Measurements from ENCODE around the gene CHAF1B.
"Not testable (repeated sequence)": the region's sequence is repeated elsewhere in the genome, so short reads cannot be mapped to it uniquely, and the experiment has no call there.

Gene CHAF1B

GRCh38 chr21:36381841-36382589 is 3.2 kb upstream of the CHAF1B start (continued):
- no peak for TF ChIP-seq ATF2 (tag by site-specific recombination; IDR thresholded peaks at IDR 0.05; ENCODE audit: low read depth)

- H3K9me3 ChIP-seq (ENCODE audit: control insufficient read depth, insufficient read depth, low read depth, low read length); H3K27ac ChIP-seq (ENCODE audit: extremely low read depth, low read depth, low read length); CTCF ChIA-PET; H3K4me1 ChIP-seq (ENCODE audit: control insufficient read depth, insufficient read depth, low read length); H3K4me3 ChIP-seq (ENCODE audit: low read depth, low read length): not testable (repeated sequence)
- POLR2A ChIA-PET = interaction anchor here (1.0 kb wide), 1 partner anchor 62 kb away, joined by 3 read pairs; no protein-coding TSS in a partner anchor
- peaks cover 13 to 18% of the 10 kb centered on the region in 2 experiments for H3K36me3 ChIP-seq (ENCODE audit: control insufficient read depth in 2 of 2, insufficient read depth in 1 of 2, low read length in 2 of 2)
Measured at GRCh38 chr21:36382722-36383121, 2.5 kb upstream of the CHAF1B start.

GRCh38 chr21:36384885-36385232 is 333 bp upstream of the CHAF1B start:
- TF ChIP-seq REST (tag by site-specific recombination; IDR thresholded peaks at IDR 0.05) (no peak), ZSCAN16 (tag by site-specific recombination; IDR thresholded peaks at IDR 0.05) (peak; percentile 73; the same call in 1 of the 2 replicates), PBX3 (CRISPR knock-in tag; IDR thresholded peaks at IDR 0.05) (no peak), ZNF600 (tag by site-specific recombination; IDR thresholded peaks at IDR 0.05) (peak; percentile 92; the same call in 1 of the 2 replicates), ZNF324 (tag by site-specific recombination; IDR thresholded peaks at IDR 0.05) (no peak), ZNF501 (tag by site-specific recombination; IDR thresholded peaks at IDR 0.05) (no peak), ZBTB17 (tag by site-specific recombination; IDR thresholded peaks at IDR 0.05) (peak; percentile 59), ZNF335 (tag by site-specific recombination; conservative IDR thresholded peaks at IDR 0.05) (peak; percentile 85), ZXDB (tag by site-specific recombination; IDR thresholded peaks at IDR 0.05) (0 out of 2 replicates have a peak, but pooled peaks have one; percentile 15), ZNF621 (tag by site-specific recombination; IDR thresholded peaks at IDR 0.05) (no peak)
- Histone ChIP-seq H3K36me3 (ENCODE audit: control insufficient read depth in 2 of 2, insufficient read depth in 1 of 2, low read length in 2 of 2) (peaks cover 28 to 35% of the 10 kb centered on the region in 2 experiments), H3K27ac (ENCODE audit: extremely low read depth, low read depth, low read length) (no peak overlapping the region), H3K9me3 (ENCODE audit: control insufficient read depth, insufficient read depth, low read depth, low read length) (no peaks in the 10 kb centered on the region), H3K4me1 (ENCODE audit: control insufficient read depth, insufficient read depth, low read length) (0 out of 2 replicates have a peak, but pooled peaks cover 2% of the 10 kb centered on the region), H3K4me3 (ENCODE audit: low read depth, low read length) (no peak overlapping the region)
- POLR2A ChIA-PET = interaction anchor here (1.0 to 1.4 kb wide), 2 partner anchors 65 kb away, joined by 4 to 7 read pairs; partner anchors contain the start of gene MORC3
- CTCF ChIA-PET = interaction anchor here (1.0 to 1.3 kb wide), 3 partner anchors 11 to 45 kb away, joined by 3 to 4 read pairs (median 4); no protein-coding TSS in a partner anchor
